ENCODE data around the gene DENND5B. TPM values are rescaled to one million over a fixed set of nuclear protein-coding genes. Genes with fewer than 3 reads are reported as not detected.

Gene DENND5B
- total RNA-seq, 6 experiments from 2014 or later, result 12.6 to 18.4 (median 16.6) TPM

GRCh38 chr12:31481415-31481814, 109.5 kb downstream of the DENND5B start:
- whole genome bisulfite sequencing (ENCODE audit: insufficient coverage, low coverage, low lambda C conversion rate, missing lambda C conversion rate), result 45% methylated on average over 3 of the region's 3 CpGs
- no peaks in the 10 kb centered on the region for H3K27me3 ChIP-seq
- no peaks in the 10 kb centered on the region for H3K36me3 ChIP-seq

GRCh38 chr12:31479516-31480210, 111.3 kb downstream of the DENND5B start:
- H3K36me3 ChIP-seq, result no peaks in the 10 kb centered on the region
- H3K27ac ChIP-seq, result peak overlapping the region in 1 of 3 donors; percentile 29
- ATAC-seq (no peak), DNase-seq (no peak)
- H3K4me1 ChIP-seq, result peaks cover 0 to 37% (median 17%) of the 10 kb centered on the region in 4 donors
- H3K4me3 ChIP-seq, result no peak overlapping the region
- intact Hi-C loops (cut with DNase I), result no loop called here
- WGBS (ENCODE audit: insufficient coverage, low coverage, low lambda C conversion rate, missing lambda C conversion rate), result 75% methylated on average over 5 of the region's 5 CpGs
- H3K9me3 ChIP-seq, result no peaks in the 10 kb centered on the region
- H3K27me3 ChIP-seq, result no peaks in the 10 kb centered on the region
- TF ChIP-seq POLR2A (IDR thresholded peaks at IDR 0.05) (no peak), CTCF (IDR thresholded peaks at IDR 0.05) (no peak)

More at GRCh38 chr12:31481415-31481814, 109.5 kb downstream of the DENND5B start:
- no peak overlapping the region for H3K4me3 ChIP-seq
- H3K4me1 ChIP-seq, result peaks cover 0 to 22% (median 8%) of the 10 kb centered on the region in 4 donors
- intact Hi-C loops (cut with DNase I), result no loop called here
- ATAC-seq, result no peak
- no peak for DNase-seq
- no peak overlapping the region for H3K27ac ChIP-seq
- H3K9me3 ChIP-seq, result no peaks in the 10 kb centered on the region
- no peak for TF ChIP-seq CTCF (IDR thresholded peaks at IDR 0.05)
- TF ChIP-seq POLR2A (IDR thresholded peaks at IDR 0.05), result no peak

- no peaks in the 10 kb centered on the region for H3K27me3 ChIP-seq
- WGBS (ENCODE audit: insufficient coverage, low coverage, low lambda C conversion rate, missing lambda C conversion rate), result 20% methylated on average over 3 of the region's 3 CpGs
- H3K9me3 ChIP-seq, result no peaks in the 10 kb centered on the region
- peak overlapping the region in 1 of 3 donors; percentile 29 for H3K27ac ChIP-seq
- peak in 1 of 3 donors; percentile 68 for DNase-seq
- intact Hi-C loops (cut with DNase I), result no loop called here
- no peaks in the 10 kb centered on the region for H3K36me3 ChIP-seq
- H3K4me3 ChIP-seq, result no peak overlapping the region
- peaks cover 0 to 37% (median 17%) of the 10 kb centered on the region in 4 donors for H3K4me1 ChIP-seq
- TF ChIP-seq POLR2A (IDR thresholded peaks at IDR 0.05) (no peak), CTCF (IDR thresholded peaks at IDR 0.05) (no peak)
- ATAC-seq, result peak; percentile 66 to 85 (median 73)
Measured at GRCh38 chr12:31478898-31479297, 112.0 kb downstream of the DENND5B start.

- H3K9me3 ChIP-seq, result no peaks in the 10 kb centered on the region
- intact Hi-C loops (cut with DNase I), result no loop called here
- TF ChIP-seq CTCF (IDR thresholded peaks at IDR 0.05) (no peak), POLR2A (IDR thresholded peaks at IDR 0.05) (no peak)
- ATAC-seq (peak; percentile 15 to 44 (median 22)), DNase-seq (no peak)
- no peaks in the 10 kb centered on the region for H3K27me3 ChIP-seq
- 51% methylated on average over 4 of the region's 5 CpGs for WGBS (ENCODE audit: insufficient coverage, low coverage, low lambda C conversion rate, missing lambda C conversion rate)
- no peak overlapping the region for H3K4me3 ChIP-seq
- no peaks in the 10 kb centered on the region for H3K36me3 ChIP-seq
- H3K27ac ChIP-seq, result peak overlapping the region in 1 of 3 donors; percentile 29
- H3K4me1 ChIP-seq, result peaks cover 0 to 37% (median 17%) of the 10 kb centered on the region in 4 donors
Measured at GRCh38 chr12:31478425-31478824, 112.5 kb downstream of the DENND5B start.

Data from right lobe of liver (tissue), 6 donors.